NT2/D1 (cell line): ENCODE results near the gene LRRC8E.

ENCODE experiments used
- SUZ12 ChIP-seq: IDR thresholded peaks from 2 replicates; pipeline ENCODE4 v1.6.1; 2011; ENCODE audit not compliant: insufficient read length, insufficient read depth; ENCODE audit errors: extremely low read depth
- ZNF274 ChIP-seq: IDR thresholded peaks from 2 replicates; pipeline ENCODE4 v1.6.1; 2011; ENCODE audit warnings: mild to moderate bottlenecking, low read depth, low read length

DNA sequence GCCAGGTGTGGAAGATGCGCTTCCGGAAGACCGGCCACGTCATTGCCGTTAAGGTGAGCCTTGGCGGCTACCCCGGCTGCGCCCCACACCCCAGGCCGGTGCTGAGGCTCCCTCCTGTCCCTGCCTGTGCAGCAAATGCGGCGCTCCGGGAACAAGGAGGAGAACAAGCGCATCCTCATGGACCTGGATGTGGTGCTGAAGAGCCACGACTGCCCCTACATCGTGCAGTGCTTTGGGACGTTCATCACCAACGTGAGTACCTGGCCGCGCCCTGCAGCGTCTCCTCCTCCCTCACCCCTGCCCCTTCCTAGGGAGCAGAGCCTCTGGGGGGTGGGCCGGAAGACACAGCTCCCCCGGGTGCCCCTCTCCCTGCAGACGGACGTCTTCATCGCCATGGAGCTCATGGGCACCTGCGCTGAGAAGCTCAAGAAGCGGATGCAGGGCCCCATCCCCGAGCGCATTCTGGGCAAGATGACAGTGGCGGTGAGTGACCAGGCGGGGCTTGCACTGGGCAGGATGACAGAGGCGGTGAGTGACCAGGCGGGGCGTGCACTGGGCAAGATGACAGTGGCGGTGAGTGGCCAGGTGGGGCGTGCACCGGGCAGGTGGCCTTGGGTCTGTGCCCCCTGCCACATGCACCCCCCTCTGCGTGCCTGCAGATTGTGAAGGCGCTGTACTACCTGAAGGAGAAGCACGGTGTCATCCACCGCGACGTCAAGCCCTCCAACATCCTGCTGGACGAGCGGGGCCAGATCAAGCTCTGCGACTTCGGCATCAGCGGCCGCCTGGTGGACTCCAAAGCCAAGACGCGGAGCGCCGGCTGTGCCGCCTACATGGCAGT, 22.2 kb downstream of the LRRC8E start:
- no peak for TF ChIP-seq ZNF274
- TF ChIP-seq SUZ12 = no peak
